ENCODE data around the gene NGDN.
"Not testable (repeated sequence)": the region's sequence is repeated elsewhere in the genome, so short reads cannot be mapped to it uniquely, and the experiment has no call there.

The NGDN gene

GRCh38 chr14:23469127-23469905 lies at the start of gene NGDN:
TSS of gene NGDN (plus strand) at chr14:23469703. CDS start at chr14:23469716, 13 bp downstream.
- peaks cover 4% of the 10 kb centered on the region; the same call in 1 of the 2 replicates for H3K4me1 ChIP-seq
- in situ Hi-C loops (cut with MboI; ENCODE audit: low sequenced_read_pairs): no loop called here
- H3K9me3 ChIP-seq: 0 out of 2 replicates have a peak, but pooled peaks cover 5% of the 10 kb centered on the region
- H3K27me3 ChIP-seq (ENCODE audit: low read depth): no peaks in the 10 kb centered on the region
- DNase-seq (ENCODE audit: low spot score in 2 of 2): peak; percentile 91 to 99
- peak within 1 kb of the TSS; percentile 80 for H3K4me3 ChIP-seq
- peaks cover 30% of the 10 kb centered on the region for H3K36me3 ChIP-seq (replicated peaks)

GRCh38 chr14:23421594-23421993 lies 47.9 kb upstream of the NGDN start:
- in situ Hi-C loops (cut with MboI; ENCODE audit: low sequenced_read_pairs): no loop called here
- H3K4me3 ChIP-seq: no peak overlapping the region
- H3K36me3 ChIP-seq (replicated peaks): no peaks in the 10 kb centered on the region
- no peaks in the 10 kb centered on the region for H3K4me1 ChIP-seq
- DNase-seq (ENCODE audit: low spot score in 2 of 2): no peak
- no peaks in the 10 kb centered on the region for H3K9me3 ChIP-seq
- 0 out of 2 replicates have a peak, but pooled peaks cover 3% of the 10 kb centered on the region for H3K27me3 ChIP-seq (ENCODE audit: low read depth)

- in situ Hi-C loops (cut with MboI; ENCODE audit: low sequenced_read_pairs): no loop called here
- Histone ChIP-seq H3K9me3 (no peaks in the 10 kb centered on the region), H3K4me3 (no peak overlapping the region), H3K27me3 (ENCODE audit: low read depth) (0 out of 2 replicates have a peak, but pooled peaks cover 3% of the 10 kb centered on the region), H3K4me1 (no peaks in the 10 kb centered on the region), H3K36me3 (replicated peaks) (no peaks in the 10 kb centered on the region)
- DNase-seq (ENCODE audit: low spot score in 2 of 2): no peak
Measured at GRCh38 chr14:23423657-23424056, 45.8 kb upstream of the NGDN start.

- Histone ChIP-seq H3K4me1 (no peaks in the 10 kb centered on the region), H3K4me3 (no peak overlapping the region), H3K27me3 (ENCODE audit: low read depth) (0 out of 2 replicates have a peak, but pooled peaks cover 3% of the 10 kb centered on the region), H3K9me3 (no peaks in the 10 kb centered on the region), H3K36me3 (replicated peaks) (no peaks in the 10 kb centered on the region)
- DNase-seq (ENCODE audit: low spot score in 2 of 2): no peak
- in situ Hi-C loops (cut with MboI; ENCODE audit: low sequenced_read_pairs): no loop called here
Measured at GRCh38 chr14:23425169-23425568, 44.3 kb upstream of the NGDN start.

GRCh38 chr14:23425798-23426197 lies 43.7 kb upstream of the NGDN start:
- H3K27me3 ChIP-seq (ENCODE audit: low read depth); H3K4me1 ChIP-seq; H3K9me3 ChIP-seq; H3K36me3 ChIP-seq (replicated peaks); H3K4me3 ChIP-seq; DNase-seq (ENCODE audit: low spot score in 2 of 2); in situ Hi-C loops (cut with MboI; ENCODE audit: low sequenced_read_pairs): not testable (repeated sequence)

GRCh38 chr14:23428686-23429495 lies 40.6 kb upstream of the NGDN start:
- in situ Hi-C loops (cut with MboI; ENCODE audit: low sequenced_read_pairs): no loop called here
- Histone ChIP-seq H3K9me3 (no peaks in the 10 kb centered on the region), H3K4me1 (no peaks in the 10 kb centered on the region), H3K27me3 (ENCODE audit: low read depth) (0 out of 2 replicates have a peak, but pooled peaks cover 3% of the 10 kb centered on the region), H3K4me3 (no peak overlapping the region), H3K36me3 (replicated peaks) (no peaks in the 10 kb centered on the region)
- no peak for DNase-seq (ENCODE audit: low spot score in 2 of 2)

- Histone ChIP-seq H3K27me3 (ENCODE audit: low read depth) (0 out of 2 replicates have a peak, but pooled peaks cover 3% of the 10 kb centered on the region), H3K4me3 (no peak overlapping the region)
- in situ Hi-C loops (cut with MboI; ENCODE audit: low sequenced_read_pairs): no loop called here
Measured at GRCh38 chr14:23430016-23430722, 39.3 kb upstream of the NGDN start.

GRCh38 chr14:23430723-23431085 lies 38.8 kb upstream of the NGDN start:
- in situ Hi-C loops (cut with MboI; ENCODE audit: low sequenced_read_pairs): no loop called here
- H3K4me1 ChIP-seq: no peaks in the 10 kb centered on the region
- H3K9me3 ChIP-seq: no peaks in the 10 kb centered on the region
- no peak overlapping the region for H3K4me3 ChIP-seq
- no peak for DNase-seq (ENCODE audit: low spot score in 2 of 2)
- no peaks in the 10 kb centered on the region for H3K27me3 ChIP-seq (ENCODE audit: low read depth)
- no peaks in the 10 kb centered on the region for H3K36me3 ChIP-seq (replicated peaks)

More at GRCh38 chr14:23430016-23430722, 39.3 kb upstream of the NGDN start:
- DNase-seq (ENCODE audit: low spot score in 2 of 2): no peak
- H3K36me3 ChIP-seq (replicated peaks): no peaks in the 10 kb centered on the region
- no peaks in the 10 kb centered on the region for H3K9me3 ChIP-seq
- no peaks in the 10 kb centered on the region for H3K4me1 ChIP-seq

- no peaks in the 10 kb centered on the region for H3K36me3 ChIP-seq (replicated peaks)
- no peak overlapping the region for H3K4me3 ChIP-seq
- no peaks in the 10 kb centered on the region for H3K9me3 ChIP-seq
- no peak for DNase-seq (ENCODE audit: low spot score in 2 of 2)
- H3K4me1 ChIP-seq: no peaks in the 10 kb centered on the region
- in situ Hi-C loops (cut with MboI; ENCODE audit: low sequenced_read_pairs): no loop called here
- H3K27me3 ChIP-seq (ENCODE audit: low read depth): no peaks in the 10 kb centered on the region
Measured at GRCh38 chr14:23431486-23431885, 38.0 kb upstream of the NGDN start.

GRCh38 chr14:23432102-23432925 lies 37.2 kb upstream of the NGDN start:
- H3K27me3 ChIP-seq (ENCODE audit: low read depth): no peaks in the 10 kb centered on the region

GRCh38 chr14:23432946-23433345 lies 36.6 kb upstream of the NGDN start:
- H3K27me3 ChIP-seq (ENCODE audit: low read depth): no peaks in the 10 kb centered on the region
- no peak overlapping the region for H3K4me3 ChIP-seq
- H3K9me3 ChIP-seq: no peaks in the 10 kb centered on the region
- no peak for DNase-seq (ENCODE audit: low spot score in 2 of 2)
- H3K36me3 ChIP-seq (replicated peaks): no peaks in the 10 kb centered on the region
- no peaks in the 10 kb centered on the region for H3K4me1 ChIP-seq
- in situ Hi-C loops (cut with MboI; ENCODE audit: low sequenced_read_pairs): no loop called here

More at GRCh38 chr14:23432102-23432925, 37.2 kb upstream of the NGDN start:
- DNase-seq (ENCODE audit: low spot score in 2 of 2): no peak
- H3K36me3 ChIP-seq (replicated peaks): no peaks in the 10 kb centered on the region
- no peaks in the 10 kb centered on the region for H3K4me1 ChIP-seq
- H3K4me3 ChIP-seq: no peak overlapping the region
- in situ Hi-C loops (cut with MboI; ENCODE audit: low sequenced_read_pairs): no loop called here
- H3K9me3 ChIP-seq: no peaks in the 10 kb centered on the region

- H3K9me3 ChIP-seq: no peaks in the 10 kb centered on the region
- no peaks in the 10 kb centered on the region for H3K36me3 ChIP-seq (replicated peaks)
- H3K4me3 ChIP-seq: no peak overlapping the region
- in situ Hi-C loops (cut with MboI; ENCODE audit: low sequenced_read_pairs): no loop called here
- H3K4me1 ChIP-seq: no peaks in the 10 kb centered on the region
- no peak for DNase-seq (ENCODE audit: low spot score in 2 of 2)
- no peaks in the 10 kb centered on the region for H3K27me3 ChIP-seq (ENCODE audit: low read depth)
Measured at GRCh38 chr14:23433457-23433856, 36.0 kb upstream of the NGDN start.
